PC-3 (cell line): Measurements from ENCODE around the gene HDAC4. TPM values are rescaled to one million over a fixed set of nuclear protein-coding genes. Genes with fewer than 3 reads are reported as not detected.

ENCODE experiments used
- ATAC-seq: fragments of 200-7000 bp; cut with Tn5 transposase; 2 replicates; pipeline ENCODE4 v1.9.1; 2020; ENCODE audit warnings: mild to moderate bottlenecking, moderate library complexity
- BruUV-seq: library from RNA; stranded (reverse); fragments of 400-500 nt; replicated peaks from 2 replicates; lab custom pipeline; 2021; lab: Mats Ljungman, UMichigan
- CTCF ChIA-PET: fragments of 300-600 bp; sonication (Branson Sonifier 250); formaldehyde crosslinking; loops from one replicate; lab custom pipeline; 2022; ENCODE audit warnings: antibody characterized with exemption; lab: Charles Lee
- POLR2A ChIA-PET: fragments of 300-600 bp; sonication (Branson Sonifier 250); formaldehyde crosslinking; loops from one replicate; lab custom pipeline; 2022; ENCODE audit warnings: antibody characterized with exemption; ENCODE audit not compliant: unreplicated experiment; lab: Charles Lee
- DNase-seq: peaks from one replicate; pipeline ENCODE4 v3.0.0-alpha.2; 2015
- H2AFZ ChIP-seq: fragments of 300-600 bp; sonication (generic); 2 replicates; pipeline ENCODE4 v1.6.0; 2016; ENCODE audit warnings: antibody characterized with exemption, low read length
- H3F3A ChIP-seq: fragments of 300-600 bp; sonication (generic); one replicate; pipeline ENCODE4 v1.6.0; 2017; ENCODE audit warnings: antibody characterized with exemption, low read length, control low read depth, mild to moderate bottlenecking; ENCODE audit not compliant: unreplicated experiment
- H3K27ac ChIP-seq: fragments of 300-600 bp; sonication (generic); 2 replicates; pipeline ENCODE4 v1.5.1; 2016; ENCODE audit warnings: mild to moderate bottlenecking, low read length
- H3K27me3 ChIP-seq: fragments of 300-600 bp; sonication (generic); 2 replicates; pipeline ENCODE4 v1.6.1; 2016; ENCODE audit warnings: low read length, mixed read lengths
- H3K36me3 ChIP-seq: fragments of 300-600 bp; sonication (generic); 2 replicates; pipeline ENCODE4 v1.6.1; 2016; ENCODE audit warnings: low read depth, mixed run types, low read length, mixed read lengths
- H3K4me1 ChIP-seq: fragments of 300-600 bp; sonication (generic); 2 replicates; pipeline ENCODE4 v1.5.1; 2016; ENCODE audit warnings: low read length; ENCODE audit not compliant: insufficient read depth
- H3K4me2 ChIP-seq: fragments of 300-600 bp; sonication (generic); 2 replicates; pipeline ENCODE4 v1.6.0; 2016; ENCODE audit warnings: low read length
- H3K4me3 ChIP-seq: fragments of 300-600 bp; sonication (generic); 2 replicates; pipeline ENCODE4 v1.5.1; 2016; ENCODE audit warnings: mild to moderate bottlenecking, low read length, mixed read lengths
- H3K79me2 ChIP-seq: fragments of 300-600 bp; sonication (generic); 2 replicates; pipeline ENCODE4 v1.6.1; 2017; ENCODE audit warnings: low read length, mixed read lengths
- H3K9ac ChIP-seq: fragments of 300-600 bp; sonication (generic); 2 replicates; pipeline ENCODE4 v1.6.0; 2016; ENCODE audit warnings: mild to moderate bottlenecking, low read length
- H3K9me2 ChIP-seq: fragments of 300-600 bp; sonication (generic); replicated peaks from 2 replicates; pipeline ENCODE4 v1.6.1; 2016; ENCODE audit warnings: mixed run types, low read length, mixed read lengths
- H3K9me3 ChIP-seq: fragments of 300-600 bp; sonication (generic); 2 replicates; pipeline ENCODE4 v1.6.1; 2016; ENCODE audit warnings: low read length, mixed read lengths
- H4K20me1 ChIP-seq: fragments of 300-600 bp; sonication (generic); 2 replicates; pipeline ENCODE4 v1.6.1; 2016; ENCODE audit warnings: low read length, mixed read lengths
- EZH2 ChIP-seq: fragments of 300-600 bp; sonication (generic); IDR thresholded peaks from one replicate; pipeline ENCODE4 v1.6.1; 2017; ENCODE audit warnings: antibody characterized with exemption, mild to moderate bottlenecking, low read length; ENCODE audit not compliant: unreplicated experiment
- EZH2phosphoT487 ChIP-seq: fragments of 300-600 bp; sonication (generic); IDR thresholded peaks from 2 replicates; pipeline ENCODE4 v1.6.1; 2018; ENCODE audit warnings: mild to moderate bottlenecking, antibody characterized with exemption, low read length, borderline replicate concordance
- intact Hi-C: fragments of 100-400 bp; cut with micrococcal nuclease; formaldehyde crosslinking; loops from 2 replicates; pipeline ENCODE4 v1.9.0; 2023
- total RNA-seq: library from RNA; depleted of rRNA; stranded (reverse); fragments of >200 nt; gene quantifications from 2 replicates; pipeline ENCODE4 v1.2.3, GENCODE V29; 2014
- TF ChIP-seq, protein P1 (sequence below): fragments of 300-600 bp; sonication (generic); conservative IDR thresholded peaks from 2 replicates; pipeline ENCODE4 v1.5.1; 2017; ENCODE audit warnings: antibody characterized with exemption, low read depth, mild to moderate bottlenecking, low read length

The HDAC4 gene
- total RNA-seq, 1 experiment from 2014 or later, result 8.5 TPM

DNA sequence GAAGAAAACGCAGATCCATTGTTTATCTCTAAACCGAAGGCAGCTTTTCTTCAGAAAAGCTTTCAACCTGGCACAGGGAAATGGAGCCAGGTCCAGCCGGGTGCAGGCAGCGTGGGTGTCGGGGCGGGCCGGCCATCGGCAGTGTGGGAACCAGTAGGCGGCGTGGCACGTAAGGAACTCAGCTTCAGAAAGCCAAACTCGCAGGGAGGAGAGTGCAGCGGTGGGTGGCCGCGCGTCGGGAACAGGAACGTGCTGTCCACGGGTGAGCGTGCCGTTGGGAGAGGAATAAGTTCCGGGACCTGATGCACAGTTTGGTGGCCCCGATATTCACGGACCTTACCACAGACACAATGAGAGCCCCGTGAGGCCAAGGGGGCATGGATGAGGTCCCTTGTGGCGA, 282.6 kb downstream of the HDAC4 start:
- no peaks in the 10 kb centered on the region for H4K20me1 ChIP-seq
- no peak overlapping the region for H3K4me3 ChIP-seq
- no peaks in the 10 kb centered on the region for H3K9me3 ChIP-seq
- ATAC-seq, result no peak
- ChIA-PET CTCF (no interaction called here), POLR2A (no interaction called here)
- TF ChIP-seq EZH2 (no peak), EZH2phosphoT487 (no peak)
- TF ChIP-seq, protein P1, sequence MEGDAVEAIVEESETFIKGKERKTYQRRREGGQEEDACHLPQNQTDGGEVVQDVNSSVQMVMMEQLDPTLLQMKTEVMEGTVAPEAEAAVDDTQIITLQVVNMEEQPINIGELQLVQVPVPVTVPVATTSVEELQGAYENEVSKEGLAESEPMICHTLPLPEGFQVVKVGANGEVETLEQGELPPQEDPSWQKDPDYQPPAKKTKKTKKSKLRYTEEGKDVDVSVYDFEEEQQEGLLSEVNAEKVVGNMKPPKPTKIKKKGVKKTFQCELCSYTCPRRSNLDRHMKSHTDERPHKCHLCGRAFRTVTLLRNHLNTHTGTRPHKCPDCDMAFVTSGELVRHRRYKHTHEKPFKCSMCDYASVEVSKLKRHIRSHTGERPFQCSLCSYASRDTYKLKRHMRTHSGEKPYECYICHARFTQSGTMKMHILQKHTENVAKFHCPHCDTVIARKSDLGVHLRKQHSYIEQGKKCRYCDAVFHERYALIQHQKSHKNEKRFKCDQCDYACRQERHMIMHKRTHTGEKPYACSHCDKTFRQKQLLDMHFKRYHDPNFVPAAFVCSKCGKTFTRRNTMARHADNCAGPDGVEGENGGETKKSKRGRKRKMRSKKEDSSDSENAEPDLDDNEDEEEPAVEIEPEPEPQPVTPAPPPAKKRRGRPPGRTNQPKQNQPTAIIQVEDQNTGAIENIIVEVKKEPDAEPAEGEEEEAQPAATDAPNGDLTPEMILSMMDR, result no peak
- intact Hi-C loops, result no loop called here
- no peaks in the 10 kb centered on the region for H3F3A ChIP-seq
- no peak overlapping the region for H3K27ac ChIP-seq
- peaks cover 14% of the 10 kb centered on the region for H3K4me1 ChIP-seq
- H3K27me3 ChIP-seq, result no peaks in the 10 kb centered on the region
- H2AFZ ChIP-seq, result no peak overlapping the region
- BruUV-seq, result no TSS peak
- DNase-seq, result no peak
- no peaks in the 10 kb centered on the region for H3K36me3 ChIP-seq
- H3K9ac ChIP-seq, result no peak overlapping the region
- no peak overlapping the region for H3K4me2 ChIP-seq
- H3K79me2 ChIP-seq, result no peaks in the 10 kb centered on the region
- H3K9me2 ChIP-seq, result no peaks in the 10 kb centered on the region

DNA sequence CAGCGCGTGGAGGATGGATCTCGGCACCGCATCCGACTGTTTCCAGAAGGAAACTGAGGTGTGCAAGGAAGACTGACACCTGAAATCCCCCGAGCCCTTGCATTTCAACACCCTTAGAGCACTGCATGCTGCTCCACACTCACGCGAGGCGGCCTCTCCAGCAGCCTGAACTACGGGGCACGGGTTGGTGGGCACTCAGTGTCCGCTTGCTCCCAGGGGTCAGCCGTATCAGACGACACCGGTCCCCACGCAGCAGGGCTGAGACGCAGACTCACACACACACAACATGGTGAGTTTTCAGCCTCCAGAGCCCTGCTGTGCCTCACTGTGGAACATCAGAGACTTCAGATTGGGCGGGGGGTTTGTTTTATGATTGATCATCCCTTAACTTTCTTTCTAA, 283.0 kb downstream of the HDAC4 start:
- Histone ChIP-seq H3K4me3 (no peak overlapping the region), H3K27me3 (no peaks in the 10 kb centered on the region), H3K9ac (no peak overlapping the region), H3K4me2 (no peak overlapping the region), H3K36me3 (no peaks in the 10 kb centered on the region), H4K20me1 (no peaks in the 10 kb centered on the region), H3F3A (no peaks in the 10 kb centered on the region), H3K27ac (no peak overlapping the region), H3K9me2 (no peaks in the 10 kb centered on the region), H3K4me1 (peaks cover 14% of the 10 kb centered on the region), H3K9me3 (no peaks in the 10 kb centered on the region), H2AFZ (no peak overlapping the region), H3K79me2 (no peaks in the 10 kb centered on the region)
- CTCF ChIA-PET, result interaction anchor here (0.6 kb wide), 1 partner anchor 276 kb away, joined by 5 read pairs; no protein-coding TSS in a partner anchor
- no peak for TF ChIP-seq EZH2
- no TSS peak for BruUV-seq
- no peak for ATAC-seq
- POLR2A ChIA-PET, result no interaction called here
- intact Hi-C loops, result no loop called here
- no peak for DNase-seq

- intact Hi-C loops, result no loop called here
- no TSS peak for BruUV-seq
- no peak overlapping the region for H3K4me2 ChIP-seq
- ATAC-seq (peak; percentile 80), DNase-seq (peak; percentile 73)
- H3K9me2 ChIP-seq, result no peaks in the 10 kb centered on the region
- H3K79me2 ChIP-seq, result no peaks in the 10 kb centered on the region
- H4K20me1 ChIP-seq, result no peaks in the 10 kb centered on the region
- CTCF ChIA-PET, result no interaction called here
- no peaks in the 10 kb centered on the region for H3F3A ChIP-seq
- no peaks in the 10 kb centered on the region for H3K9me3 ChIP-seq
- no peak overlapping the region for H3K4me3 ChIP-seq
- no peak for TF ChIP-seq EZH2phosphoT487
- TF ChIP-seq, protein P1, result no peak
- no peak for TF ChIP-seq EZH2
- H3K27me3 ChIP-seq, result no peaks in the 10 kb centered on the region
- POLR2A ChIA-PET, result no interaction called here
- no peak overlapping the region for H2AFZ ChIP-seq
- peaks cover 14% of the 10 kb centered on the region for H3K4me1 ChIP-seq
- H3K9ac ChIP-seq, result no peak overlapping the region
- H3K36me3 ChIP-seq, result no peaks in the 10 kb centered on the region
- no peak overlapping the region for H3K27ac ChIP-seq
These were observed 284.2 kb downstream of the HDAC4 start for GRCh38 chr2:239116456-239117246.
